ENCODE results near the gene TTL.
"Not testable (repeated sequence)": the region's sequence is repeated elsewhere in the genome, so short reads cannot be mapped to it uniquely, and the experiment has no call there.

- TF ChIP-seq, protein P1, sequence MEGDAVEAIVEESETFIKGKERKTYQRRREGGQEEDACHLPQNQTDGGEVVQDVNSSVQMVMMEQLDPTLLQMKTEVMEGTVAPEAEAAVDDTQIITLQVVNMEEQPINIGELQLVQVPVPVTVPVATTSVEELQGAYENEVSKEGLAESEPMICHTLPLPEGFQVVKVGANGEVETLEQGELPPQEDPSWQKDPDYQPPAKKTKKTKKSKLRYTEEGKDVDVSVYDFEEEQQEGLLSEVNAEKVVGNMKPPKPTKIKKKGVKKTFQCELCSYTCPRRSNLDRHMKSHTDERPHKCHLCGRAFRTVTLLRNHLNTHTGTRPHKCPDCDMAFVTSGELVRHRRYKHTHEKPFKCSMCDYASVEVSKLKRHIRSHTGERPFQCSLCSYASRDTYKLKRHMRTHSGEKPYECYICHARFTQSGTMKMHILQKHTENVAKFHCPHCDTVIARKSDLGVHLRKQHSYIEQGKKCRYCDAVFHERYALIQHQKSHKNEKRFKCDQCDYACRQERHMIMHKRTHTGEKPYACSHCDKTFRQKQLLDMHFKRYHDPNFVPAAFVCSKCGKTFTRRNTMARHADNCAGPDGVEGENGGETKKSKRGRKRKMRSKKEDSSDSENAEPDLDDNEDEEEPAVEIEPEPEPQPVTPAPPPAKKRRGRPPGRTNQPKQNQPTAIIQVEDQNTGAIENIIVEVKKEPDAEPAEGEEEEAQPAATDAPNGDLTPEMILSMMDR (conservative IDR thresholded peaks at IDR 0.05; ENCODE audit: low read depth, low read length): not testable (repeated sequence)
- TF ChIP-seq EZH2 (IDR thresholded peaks at IDR 0.05; ENCODE audit: low read length, unreplicated experiment); EZH2phosphoT487 (IDR thresholded peaks at IDR 0.05; ENCODE audit: borderline replicate concordance, low read length): not testable (repeated sequence)
These were observed 42.3 kb downstream of the TTL start for GRCh38 chr2:112524276-112524675.
